Measurements from ENCODE around the gene ATP2A1.

DNA sequence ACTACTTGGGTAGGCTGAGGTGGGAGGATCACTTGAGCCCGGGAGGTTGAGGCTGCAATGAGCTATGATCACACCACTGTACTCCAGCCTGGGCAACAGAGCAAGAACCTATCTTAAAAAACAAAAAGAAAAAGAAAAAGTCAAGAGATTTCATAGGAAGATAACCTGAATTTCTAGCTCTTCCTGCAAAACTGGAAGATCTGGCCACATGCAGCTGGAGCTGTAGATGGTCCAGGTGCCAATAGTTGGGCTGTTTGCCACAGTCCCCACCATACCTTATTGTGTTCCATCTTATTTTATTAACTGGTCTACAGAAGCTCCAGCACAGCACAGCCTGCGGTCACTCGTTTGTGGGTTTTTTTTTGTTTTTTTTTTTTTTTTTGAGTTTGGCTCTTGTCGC, 15.0 kb downstream of the ATP2A1 start:
- TF ChIP-seq TEAD4 (IDR thresholded peaks at IDR 0.05), result no peak
- TF ChIP-seq ZBTB7A (IDR thresholded peaks at IDR 0.05; ENCODE audit: low read depth), result no peak
- no peak for TF ChIP-seq EP300 (IDR thresholded peaks at IDR 0.05; ENCODE audit: borderline replicate concordance)
- TF ChIP-seq TAF1 (IDR thresholded peaks at IDR 0.05; ENCODE audit: low read depth), result no peak
- TF ChIP-seq RAD21 (IDR thresholded peaks at IDR 0.05; ENCODE audit: low read depth), result no peak
- TF ChIP-seq YY1 (IDR thresholded peaks at IDR 0.05; ENCODE audit: low read depth), result no peak
- TF ChIP-seq NFIC (IDR thresholded peaks at IDR 0.05), result no peak
